Mucosa of descending colon (tissue), 3 donors: Measurements from ENCODE around the gene GNAT1. TPM values are rescaled to one million over a fixed set of nuclear protein-coding genes. Genes with fewer than 3 reads are reported as not detected.

Experiments
- ATAC-seq: fragments of 200-7000 bp; cut with Tn5 transposase; one replicate; pipeline ENCODE4 v1.9.1; 2020; ENCODE audit warnings: mild to moderate bottlenecking, moderate library complexity
- DNase-seq, 3 donors: peaks; one replicate each; pipeline ENCODE4 v3.0.0-alpha.2; 2020
- H3K36me3 ChIP-seq: fragments of 200-600 bp; one replicate; pipeline ENCODE4 v1.8.0; 2021; ENCODE audit warnings: low read depth, mild to moderate bottlenecking
- H3K4me1 ChIP-seq: fragments of 200-600 bp; one replicate; pipeline ENCODE4 v1.8.0; 2021; ENCODE audit warnings: low read depth, mild to moderate bottlenecking
- H3K4me3 ChIP-seq: fragments of 200-600 bp; one replicate; pipeline ENCODE4 v1.8.0; 2021; ENCODE audit warnings: mild to moderate bottlenecking
- H3K9me3 ChIP-seq: fragments of 200-600 bp; one replicate; pipeline ENCODE4 v1.8.0; 2021; ENCODE audit warnings: mild to moderate bottlenecking
- intact Hi-C, 2 donors: fragments of 100-400 bp; cut with DNase I in 1 of 2; cut with micrococcal nuclease in 1 of 2; formaldehyde crosslinking; loops; one replicate each; pipeline versions ENCODE4 v1.11.0 to v1.11.1; 2022; cut with DNase I, micrococcal nuclease
- total RNA-seq, 3 donors: library from RNA; stranded (reverse); fragmentation: NEBNext Ultra II Directional in 2 of 3; extraction: Animal tissue kit (Norgen Biotek cat#: 25700) in 2 of 3; gene quantifications; one replicate each; pipeline versions ENCODE4 v1.2.1 to v1.2.4, GENCODE V29; 2021 to 2023
- TF ChIP-seq, protein P1 (sequence below): fragments of 200-600 bp; IDR thresholded peaks from one replicate; pipeline ENCODE4 v1.8.0; 2022; ENCODE audit warnings: antibody characterized with exemption, mild to moderate bottlenecking
- donor health status: DM: no; HTN: no; CAD: no; lungs with moderate emphysema.
- donor health status: DM: no; HTN: no; CAD: no.
- donor health status: DM: no; HTN: yes; CAD: no.

Gene GNAT1
- total RNA-seq, 3 donors from 2014 or later, result not detected

- Histone ChIP-seq H3K36me3 (no peaks in the 10 kb centered on the region), H3K4me1 (peaks cover 3% of the 10 kb centered on the region), H3K9me3 (no peaks in the 10 kb centered on the region), H3K4me3 (no peak overlapping the region)
- no peak for ATAC-seq
- no peak for DNase-seq
- intact Hi-C loops, result loop anchor here in 1 of 2 donors (10.0 kb wide), 1 partner anchor 54 kb away; the partner anchor contains the start of gene LSMEM2
- TF ChIP-seq, protein P1, sequence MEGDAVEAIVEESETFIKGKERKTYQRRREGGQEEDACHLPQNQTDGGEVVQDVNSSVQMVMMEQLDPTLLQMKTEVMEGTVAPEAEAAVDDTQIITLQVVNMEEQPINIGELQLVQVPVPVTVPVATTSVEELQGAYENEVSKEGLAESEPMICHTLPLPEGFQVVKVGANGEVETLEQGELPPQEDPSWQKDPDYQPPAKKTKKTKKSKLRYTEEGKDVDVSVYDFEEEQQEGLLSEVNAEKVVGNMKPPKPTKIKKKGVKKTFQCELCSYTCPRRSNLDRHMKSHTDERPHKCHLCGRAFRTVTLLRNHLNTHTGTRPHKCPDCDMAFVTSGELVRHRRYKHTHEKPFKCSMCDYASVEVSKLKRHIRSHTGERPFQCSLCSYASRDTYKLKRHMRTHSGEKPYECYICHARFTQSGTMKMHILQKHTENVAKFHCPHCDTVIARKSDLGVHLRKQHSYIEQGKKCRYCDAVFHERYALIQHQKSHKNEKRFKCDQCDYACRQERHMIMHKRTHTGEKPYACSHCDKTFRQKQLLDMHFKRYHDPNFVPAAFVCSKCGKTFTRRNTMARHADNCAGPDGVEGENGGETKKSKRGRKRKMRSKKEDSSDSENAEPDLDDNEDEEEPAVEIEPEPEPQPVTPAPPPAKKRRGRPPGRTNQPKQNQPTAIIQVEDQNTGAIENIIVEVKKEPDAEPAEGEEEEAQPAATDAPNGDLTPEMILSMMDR, result no peak
Observed at GRCh38 chr3:50221051-50221410, 29.6 kb downstream of the GNAT1 start.

- TF ChIP-seq, protein P1, result no peak
- H3K4me3 ChIP-seq, result no peak overlapping the region
- H3K36me3 ChIP-seq, result no peaks in the 10 kb centered on the region
- H3K4me1 ChIP-seq, result peaks cover 6% of the 10 kb centered on the region
- no peak for DNase-seq
- no peaks in the 10 kb centered on the region for H3K9me3 ChIP-seq
- intact Hi-C loops, result loop anchor here in 1 of 2 donors (10.0 kb wide), 1 partner anchor 53 kb away; the partner anchor contains the start of gene LSMEM2
- no peak for ATAC-seq
Observed at GRCh38 chr3:50221411-50222168, 30.2 kb downstream of the GNAT1 start.

GRCh38 chr3:50222169-50222528 lies 30.7 kb downstream of the GNAT1 start:
- intact Hi-C loops, result loop anchor here in 1 of 2 donors (10.0 kb wide), 1 partner anchor 53 kb away; the partner anchor contains the start of gene LSMEM2
- DNase-seq (no peak), ATAC-seq (no peak)
- Histone ChIP-seq H3K36me3 (no peaks in the 10 kb centered on the region), H3K9me3 (no peaks in the 10 kb centered on the region), H3K4me3 (no peak overlapping the region), H3K4me1 (peaks cover 11% of the 10 kb centered on the region)
- TF ChIP-seq, protein P1, result no peak

DNA sequence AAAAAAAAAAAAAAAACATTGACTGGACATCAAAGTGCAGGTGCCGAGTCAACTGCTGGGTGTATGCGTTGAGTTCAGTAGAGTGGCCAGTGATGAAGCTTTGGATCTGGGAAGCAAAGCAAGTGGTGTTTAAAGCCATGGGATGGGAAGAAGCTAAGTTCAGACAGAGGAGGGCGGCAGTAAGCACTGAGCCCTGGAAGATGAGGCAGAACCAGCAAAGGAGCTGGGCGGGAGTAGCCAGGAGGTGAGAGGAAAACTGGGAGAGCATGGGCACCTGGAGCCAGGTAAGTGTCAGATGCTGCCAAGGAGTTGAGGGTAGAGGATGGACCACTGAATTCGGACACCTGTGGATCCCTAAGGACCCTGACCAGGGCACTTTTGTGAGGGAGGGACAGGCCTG lies 33.2 kb downstream of the GNAT1 start:
- intact Hi-C loops, result loop anchor here (5.0 to 10.0 kb wide), 2 partner anchors 32 to 50 kb away; partner anchors contain the start of genes GNAT1 (in 1 of the 2) and LSMEM2 (in 1 of the 2)
- H3K4me3 ChIP-seq, result no peak overlapping the region

DNA sequence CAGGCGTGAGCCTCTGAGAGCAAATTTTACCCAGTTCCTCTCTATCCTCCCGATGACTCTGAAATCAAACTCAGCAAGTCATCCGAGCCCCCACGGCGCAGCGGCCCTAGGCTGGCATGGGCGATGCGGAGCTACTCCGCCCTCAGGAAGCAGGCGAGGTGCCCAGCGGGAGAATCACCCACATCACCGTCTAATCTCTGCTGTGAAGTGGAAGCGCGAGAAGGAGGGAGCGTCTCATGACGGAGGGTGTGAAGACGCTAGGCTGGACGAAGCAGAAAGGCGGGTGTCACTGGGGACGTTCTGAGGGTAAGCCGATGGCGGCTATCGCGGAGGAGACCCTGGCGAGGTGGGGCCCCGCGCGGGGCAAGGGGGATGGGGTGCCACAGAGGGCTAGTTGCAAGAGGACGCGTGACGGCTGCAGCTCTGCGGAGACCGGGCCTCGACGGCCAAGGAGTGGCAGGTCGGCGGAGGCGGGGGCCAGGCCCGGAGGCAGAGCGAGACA lies 35.5 kb downstream of the GNAT1 start:
- Histone ChIP-seq H3K4me3 (no peak overlapping the region), H3K9me3 (no peaks in the 10 kb centered on the region), H3K4me1 (peaks cover 12% of the 10 kb centered on the region), H3K36me3 (no peaks in the 10 kb centered on the region)
- no peak for DNase-seq
- TF ChIP-seq, protein P1, result no peak
- intact Hi-C loops, result loop anchor here (2.0 to 10.0 kb wide), 3 partner anchors 34 to 48 kb away; partner anchors contain the start of genes GNAT1 (in 1 of the 2) and LSMEM2 (in 1 of the 2)
- ATAC-seq, result peak; percentile 39

More for the DNA sequence above, 33.2 kb downstream of the GNAT1 start:
- no peak for DNase-seq
- no peaks in the 10 kb centered on the region for H3K9me3 ChIP-seq
- no peaks in the 10 kb centered on the region for H3K36me3 ChIP-seq
- TF ChIP-seq, protein P1, result no peak
- peaks cover 12% of the 10 kb centered on the region for H3K4me1 ChIP-seq
- ATAC-seq, result no peak
